HCT116 (cell line): Measurements from ENCODE around the gene SBF2. TPM values are rescaled to one million over a fixed set of nuclear protein-coding genes. Genes with fewer than 3 reads are reported as not detected.

Experiments
- ATAC-seq: fragments of 200-7000 bp; cut with Tn5 transposase; 2 replicates; pipeline ENCODE4 v1.9.1; 2020; ENCODE audit warnings: mild to moderate bottlenecking, moderate library complexity
- BruUV-seq: library from RNA; stranded (reverse); fragments of 400-500 nt; replicated peaks from 2 replicates; lab custom pipeline; 2021; lab: Mats Ljungman, UMichigan
- CTCF ChIA-PET: fragments of 300-600 bp; sonication (Branson Sonifier 250); formaldehyde crosslinking; loops from one replicate; lab custom pipeline; 2021; ENCODE audit warnings: antibody characterized with exemption; lab: Charles Lee
- POLR2A ChIA-PET: fragments of 300-600, 350-600 bp; sonication (Branson Sonifier 250); formaldehyde crosslinking; loops from one replicate; lab custom pipeline; 2021; ENCODE audit warnings: antibody characterized with exemption; lab: Charles Lee
- RAD21 ChIA-PET, 2 experiments: fragments of 300-600 bp; sonication (Branson Sonifier 250); formaldehyde crosslinking; loops; one replicate each; lab custom pipeline; 2023; ENCODE audit warnings: low total read pairs in 2 of 2; ENCODE audit not compliant: uncharacterized antibody in 2 of 2, unreplicated experiment in 2 of 2, low non-redundant PET in 1 of 2; lab: Charles Lee
- DNase-seq: peaks from one replicate; pipeline ENCODE4 v3.0.0-alpha.2; 2010; ENCODE audit warnings: low read depth, low spot score
- H2AFZ ChIP-seq: fragments of 200-600 bp; shearing (Covaris generic), sonication (generic); 2 replicates; pipeline ENCODE4 v1.6.1; 2017; ENCODE audit warnings: low read depth, mixed run types, mixed read lengths, antibody characterized with exemption, low read length; ENCODE audit not compliant: poor library complexity, severe bottlenecking
- H3K27ac ChIP-seq: 2 replicates; pipeline ENCODE4 v1.5.1; 2012; ENCODE audit warnings: low read depth, low read length
- H3K27me3 ChIP-seq: fragments of 200-600 bp; sonication (generic); 2 replicates; pipeline ENCODE4 v1.6.1; 2016; ENCODE audit warnings: mixed run types, low read length, mixed read lengths; ENCODE audit not compliant: insufficient read depth
- H3K36me3 ChIP-seq, 2 experiments: fragments of 200-500 bp in 1 of 2; fragments of 200-600 bp in 1 of 2; sonication (Bioruptor generic) in 1 of 2; sonication (generic) in 1 of 2; 2 replicates each; pipeline versions ENCODE4 v1.5.1 to v1.6.1; 2014 to 2016; ENCODE audit warnings: low read length in 2 of 2, inconsistent platforms in 1 of 2, mixed read lengths in 1 of 2, mixed run types in 1 of 2; ENCODE audit not compliant: insufficient read depth in 2 of 2, control insufficient read depth in 1 of 2
- H3K4me1 ChIP-seq, 2 experiments: fragments of 200-600 bp in 1 of 2; sonication (generic) in 1 of 2; 2 replicates each; pipeline versions ENCODE4 v1.5.1 to v1.6.1; 2012 to 2017; ENCODE audit warnings: low read length in 2 of 2, inconsistent platforms in 1 of 2, mild to moderate bottlenecking in 1 of 2, mixed read lengths in 1 of 2, mixed run types in 1 of 2, moderate library complexity in 1 of 2; ENCODE audit not compliant: insufficient read depth in 2 of 2, control insufficient read depth in 1 of 2
- H3K4me2 ChIP-seq: fragments of 200-600 bp; sonication (generic); 2 replicates; pipeline ENCODE4 v1.6.1; 2017; ENCODE audit warnings: mixed run types, low read length, mixed read lengths
- H3K4me3 ChIP-seq, 2 experiments: fragments of 200-600 bp in 1 of 2; sonication (generic) in 1 of 2; replicated peaks in 1 of 2; 2 replicates each; pipeline ENCODE4 v1.5.1; 2011 to 2016; ENCODE audit warnings: low read length in 2 of 2, control low read depth in 1 of 2, low read depth in 1 of 2, mild to moderate bottlenecking in 1 of 2, mixed read lengths in 1 of 2, mixed run types in 1 of 2
- H3K79me2 ChIP-seq: fragments of 200-600 bp; sonication (generic); 2 replicates; pipeline ENCODE4 v1.6.1; 2017; ENCODE audit warnings: mild to moderate bottlenecking, mixed run types, low read length, moderate library complexity, mixed read lengths; ENCODE audit not compliant: insufficient read depth
- H3K9ac ChIP-seq: fragments of 200-600 bp; sonication (generic); 2 replicates; pipeline ENCODE4 v1.6.1; 2016; ENCODE audit warnings: low read length, mixed read lengths
- H3K9me2 ChIP-seq: fragments of 200-600 bp; sonication (generic), shearing (Covaris generic); 2 replicates; pipeline ENCODE4 v1.6.1; 2017; ENCODE audit warnings: mixed run types, mild to moderate bottlenecking, moderate library complexity; ENCODE audit not compliant: insufficient read depth
- H3K9me3 ChIP-seq, 2 experiments: fragments of 200-500 bp in 1 of 2; fragments of 200-600 bp in 1 of 2; sonication (Bioruptor generic) in 1 of 2; sonication (generic) in 1 of 2; 2 replicates each; pipeline ENCODE4 v1.6.1; 2014 to 2017; ENCODE audit warnings: low read length in 2 of 2, mixed read lengths in 2 of 2, inconsistent platforms in 1 of 2, low read depth in 1 of 2, mild to moderate bottlenecking in 1 of 2, mixed run types in 1 of 2, moderate library complexity in 1 of 2; ENCODE audit not compliant: control insufficient read depth in 1 of 2, insufficient read depth in 1 of 2
- H4K20me1 ChIP-seq: fragments of 200-600 bp; sonication (generic), shearing (Covaris generic); 2 replicates; pipeline ENCODE4 v1.6.1; 2017; ENCODE audit warnings: mixed run types, mild to moderate bottlenecking, moderate library complexity; ENCODE audit not compliant: insufficient read depth
- CBX3 ChIP-seq: IDR thresholded peaks from 2 replicates; pipeline ENCODE4 v1.6.1; 2012; ENCODE audit warnings: low read depth
- CEBPB ChIP-seq: IDR thresholded peaks from 2 replicates; pipeline ENCODE4 v1.6.1; 2012; ENCODE audit warnings: low read depth
- CTCF ChIP-seq, 3 experiments: fragments of 200-600 bp in 1 of 3; sonication (generic) in 1 of 3; IDR thresholded peaks in 2 of 3; conservative IDR thresholded peaks in 1 of 3; 2 replicates each; pipeline ENCODE4 v1.5.1; 2012 to 2017; ENCODE audit warnings: low read depth in 2 of 3, low read length in 2 of 3, antibody characterized with exemption in 1 of 3, borderline replicate concordance in 1 of 3, control low read depth in 1 of 3, mild to moderate bottlenecking in 1 of 3, mixed read lengths in 1 of 3, mixed run types in 1 of 3, moderate library complexity in 1 of 3; ENCODE audit not compliant: insufficient read depth in 1 of 3
- EGR1 ChIP-seq: IDR thresholded peaks from 2 replicates; pipeline ENCODE4 v1.6.1; 2012; ENCODE audit warnings: low read depth
- ELF1 ChIP-seq: IDR thresholded peaks from 2 replicates; pipeline ENCODE4 v1.6.1; 2012; ENCODE audit warnings: low read depth, borderline replicate concordance
- EZH2 ChIP-seq: fragments of 200-600 bp; sonication (generic); IDR thresholded peaks from 2 replicates; pipeline ENCODE4 v1.6.1; 2017; ENCODE audit warnings: antibody characterized with exemption, mixed run types
- EZH2phosphoT487 ChIP-seq: fragments of 200-600 bp; IDR thresholded peaks from 2 replicates; pipeline ENCODE4 v1.6.1; 2018; ENCODE audit warnings: antibody characterized with exemption, borderline replicate concordance
- FOSL1 ChIP-seq: IDR thresholded peaks from 2 replicates; pipeline ENCODE4 v1.6.1; 2012; ENCODE audit warnings: low read depth
- JUND ChIP-seq: IDR thresholded peaks from 2 replicates; pipeline ENCODE4 v1.6.1; 2012
- POLR2A ChIP-seq: IDR thresholded peaks from 2 replicates; pipeline ENCODE4 v1.7.0; 2011; ENCODE audit warnings: borderline replicate concordance; ENCODE audit not compliant: insufficient read depth, insufficient read length; ENCODE audit errors: extremely low read depth
- RAD21 ChIP-seq: IDR thresholded peaks from 2 replicates; pipeline ENCODE4 v1.6.1; 2012; ENCODE audit warnings: low read depth, mild to moderate bottlenecking
- REST ChIP-seq: IDR thresholded peaks from 2 replicates; pipeline ENCODE4 v1.6.1; 2012; ENCODE audit warnings: low read depth
- SIN3A ChIP-seq: IDR thresholded peaks from 2 replicates; pipeline ENCODE4 v1.6.1; 2012; ENCODE audit warnings: low read depth
- SP1 ChIP-seq: IDR thresholded peaks from 2 replicates; pipeline ENCODE4 v1.6.1; 2012; ENCODE audit warnings: low read depth
- YY1 ChIP-seq: IDR thresholded peaks from 2 replicates; pipeline ENCODE4 v1.6.1; 2011; ENCODE audit warnings: low read length, low read depth, moderate library complexity, mild to moderate bottlenecking; ENCODE audit not compliant: insufficient replicate concordance; ENCODE audit errors: extremely low read depth
- ZBTB33 ChIP-seq: IDR thresholded peaks from 2 replicates; pipeline ENCODE4 v1.6.1; 2011; ENCODE audit warnings: mild to moderate bottlenecking, low read length, moderate library complexity; ENCODE audit not compliant: insufficient replicate concordance; ENCODE audit errors: extremely low read depth
- ZFX ChIP-seq: fragments of 450-650 bp; IDR thresholded peaks from 2 replicates; pipeline ENCODE4 v1.6.1; 2017
- ZNF274 ChIP-seq: fragments of 200-500 bp; sonication (Bioruptor generic); IDR thresholded peaks from 2 replicates; pipeline ENCODE4 v1.6.1; 2014; ENCODE audit warnings: mild to moderate bottlenecking, low read depth, low read length, inconsistent platforms
- intact Hi-C: fragments of 100-400 bp; cut with micrococcal nuclease; formaldehyde crosslinking; loops from 2 replicates; pipeline ENCODE4 v1.10.0; 2022
- total RNA-seq: library from RNA; stranded (reverse); gene quantifications from one replicate; pipeline ENCODE4 v1.2.1, GENCODE V29; 2021; ENCODE audit not compliant: unreplicated experiment

Gene SBF2
- total RNA-seq, 1 experiment from 2014 or later: 35.0 TPM

- no peaks in the 10 kb centered on the region for H4K20me1 ChIP-seq
- no peak overlapping the region for H2AFZ ChIP-seq
- no TSS peak for BruUV-seq
- TF ChIP-seq FOSL1 (no peak), EGR1 (no peak), POLR2A (no peak), SIN3A (no peak), ZFX (no peak), RAD21 (no peak), YY1 (no peak), CEBPB (no peak), EZH2 (no peak), SP1 (no peak), REST (no peak), ZBTB33 (no peak), CTCF (IDR thresholded peaks at IDR 0.05 in 2 of 3, conservative IDR thresholded peaks at IDR 0.05 in 1 of 3; ENCODE audit: borderline replicate concordance in 1 of 3, insufficient read depth in 1 of 3, low read depth in 2 of 3, low read length in 2 of 3) (no peak), ELF1 (no peak), ZNF274 (no peak), EZH2phosphoT487 (no peak), JUND (no peak), CBX3 (no peak)
- POLR2A ChIA-PET: interaction anchor here (0.6 kb wide), 1 partner anchor 20 kb away, joined by 3 read pairs; no protein-coding TSS in a partner anchor
- no peak for DNase-seq
- H3K4me2 ChIP-seq: no peak overlapping the region
- intact Hi-C loops: no loop called here
- no peak overlapping the region for H3K4me3 ChIP-seq
- RAD21 ChIA-PET: no interaction called here
- H3K79me2 ChIP-seq: no peaks in the 10 kb centered on the region
- ATAC-seq: no peak
- CTCF ChIA-PET: no interaction called here
- H3K9me2 ChIP-seq: no peaks in the 10 kb centered on the region
- no peaks in the 10 kb centered on the region for H3K27me3 ChIP-seq
- no peak overlapping the region for H3K9ac ChIP-seq
- no peaks in the 10 kb centered on the region for H3K4me1 ChIP-seq
- H3K9me3 ChIP-seq: no peaks in the 10 kb centered on the region
- no peaks in the 10 kb centered on the region for H3K36me3 ChIP-seq
- no peak overlapping the region for H3K27ac ChIP-seq
Observed at GRCh38 chr11:9827708-9828107, 466.3 kb downstream of the SBF2 start.
